GM19025 (cell line): ENCODE results near the gene SLC2A4RG.
A peak's percentile ranks its signal among the peaks of the same experiment; 100 is the strongest.

Source experiments
- ATAC-seq: cut with Tn5 transposase; IDR thresholded peaks from one replicate; pipeline ENCODE4 v1.9.1; 2021; ENCODE audit warnings: mild to moderate bottlenecking, low read depth, moderate library complexity; ENCODE audit not compliant: unreplicated experiment

SLC2A4RG gene

DNA sequence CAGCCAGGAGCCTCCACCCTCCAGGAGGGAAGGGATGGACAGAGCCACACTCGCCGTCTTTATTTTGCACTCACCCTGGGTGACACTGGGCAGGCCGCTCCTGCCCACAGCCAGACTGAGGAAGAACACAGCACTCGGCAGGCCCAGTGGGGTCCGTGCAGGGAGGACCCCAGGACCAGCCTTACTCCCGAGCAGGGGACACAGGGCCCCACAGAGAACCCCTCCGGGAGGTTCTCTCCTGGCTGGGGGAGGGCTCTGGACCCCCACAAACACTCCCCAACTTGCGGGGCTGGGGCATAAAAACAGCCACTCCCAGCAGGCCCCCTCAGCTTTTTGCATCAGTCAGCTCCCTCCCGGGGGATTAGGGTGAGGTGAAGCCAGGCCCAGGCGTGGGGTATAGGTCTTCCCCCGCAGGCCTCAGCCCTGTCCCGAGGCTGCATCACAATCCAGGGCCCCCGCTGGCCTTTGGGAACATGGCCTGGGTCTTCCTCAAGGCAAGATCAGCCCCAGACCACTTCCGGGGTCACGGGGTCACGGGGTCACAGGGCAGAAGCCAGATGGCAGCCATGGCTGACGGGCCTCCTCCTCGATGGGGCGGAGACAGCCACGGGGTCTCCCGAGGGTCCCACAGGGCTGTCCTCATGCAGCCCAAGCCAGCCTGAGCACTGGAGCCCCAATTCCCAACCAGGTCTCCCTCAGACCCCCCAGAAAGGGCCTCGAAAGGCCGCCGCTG lies 39.9 kb upstream of the SLC2A4RG start:
- ATAC-seq, result no peak

DNA sequence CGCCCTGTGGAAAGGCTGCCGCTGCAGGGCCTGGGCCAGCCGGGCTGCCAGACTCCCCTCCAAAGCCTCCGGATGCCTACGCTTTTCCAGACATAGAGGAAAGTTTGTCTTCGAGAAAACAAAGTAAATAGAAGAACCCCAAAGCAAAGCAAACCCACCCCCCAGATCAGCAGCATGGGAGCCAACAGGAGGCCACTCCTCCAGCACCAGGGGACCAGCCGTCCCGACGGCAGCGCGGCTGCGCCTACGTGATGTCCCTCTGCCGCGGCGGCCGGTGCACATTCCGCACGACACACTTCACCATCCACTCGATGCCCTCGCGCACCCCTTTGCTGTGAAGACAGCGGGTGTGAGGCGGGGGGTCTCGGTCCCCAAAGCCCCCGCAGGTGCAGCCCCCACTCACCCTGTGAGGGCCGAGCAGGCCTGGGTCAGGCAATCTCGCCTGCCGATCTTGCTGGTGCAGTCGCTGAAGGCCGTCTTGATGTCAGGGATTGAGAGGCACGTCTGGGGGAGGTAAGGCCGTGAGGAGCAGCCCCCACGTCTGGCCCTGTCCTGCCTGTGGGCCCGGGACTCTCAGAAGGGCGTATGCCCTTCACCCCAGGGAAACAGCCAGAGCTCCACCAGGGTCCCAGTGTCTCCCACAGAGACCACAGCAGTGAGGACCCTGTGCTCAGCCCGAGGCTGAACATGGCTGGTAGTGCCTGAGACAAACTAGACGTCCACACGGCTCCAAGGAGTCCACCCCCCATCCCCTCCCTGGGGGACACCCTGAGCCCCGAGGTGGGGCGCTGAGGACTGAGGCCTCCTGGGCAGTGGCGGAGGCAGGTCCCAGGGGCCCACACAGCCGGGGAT lies 39.2 kb upstream of the SLC2A4RG start:
- no peak for ATAC-seq

DNA sequence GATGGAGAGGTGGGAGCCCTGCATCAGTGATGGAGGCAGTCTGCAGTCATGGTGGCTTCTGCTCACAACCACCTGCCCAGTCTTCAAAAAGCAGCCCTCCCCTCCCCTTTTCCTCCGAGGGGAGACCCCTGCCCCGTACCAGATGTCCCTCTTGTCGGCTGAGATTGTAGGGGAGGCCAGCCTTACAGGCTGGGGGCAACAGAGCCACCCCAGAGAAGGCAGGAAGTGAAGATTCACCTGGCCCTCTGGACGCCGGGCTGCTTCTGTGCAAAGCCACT lies 38.6 kb upstream of the SLC2A4RG start:
- no peak for ATAC-seq

DNA sequence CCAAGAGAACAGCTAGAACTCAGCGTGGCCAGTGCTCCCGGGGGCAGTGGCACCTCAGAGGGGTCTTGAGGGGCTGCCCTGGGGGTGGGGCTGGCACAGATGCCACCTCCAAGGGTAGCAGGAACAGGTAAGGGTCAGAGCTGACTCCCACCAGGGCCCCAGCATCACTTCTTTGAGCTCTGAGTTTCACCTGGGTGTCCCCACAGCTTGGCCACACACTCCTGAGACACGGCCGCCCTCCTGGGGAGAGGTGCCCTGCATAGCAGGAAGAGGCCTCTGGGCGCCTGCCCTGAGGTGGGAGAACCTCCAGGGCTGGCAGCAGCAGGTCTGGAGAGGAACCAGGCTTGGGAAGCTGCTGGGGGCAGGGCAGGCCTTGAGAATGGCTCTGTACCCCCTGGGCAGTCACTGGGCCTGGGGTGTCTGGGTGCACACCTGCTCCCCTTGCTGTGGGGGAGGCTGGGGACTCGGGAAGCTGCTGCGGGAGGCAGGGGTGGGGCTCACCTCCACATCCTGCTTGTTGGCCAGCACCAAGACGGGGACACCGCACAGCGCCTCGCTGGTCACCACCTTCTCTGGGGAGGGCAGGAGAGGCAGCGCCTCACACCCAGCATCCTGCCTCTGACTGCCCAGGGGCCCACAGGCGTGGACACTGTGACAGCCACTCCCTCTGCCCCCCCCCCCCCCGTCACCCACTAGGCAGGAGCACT lies 38.1 kb upstream of the SLC2A4RG start:
- ATAC-seq, result no peak

DNA sequence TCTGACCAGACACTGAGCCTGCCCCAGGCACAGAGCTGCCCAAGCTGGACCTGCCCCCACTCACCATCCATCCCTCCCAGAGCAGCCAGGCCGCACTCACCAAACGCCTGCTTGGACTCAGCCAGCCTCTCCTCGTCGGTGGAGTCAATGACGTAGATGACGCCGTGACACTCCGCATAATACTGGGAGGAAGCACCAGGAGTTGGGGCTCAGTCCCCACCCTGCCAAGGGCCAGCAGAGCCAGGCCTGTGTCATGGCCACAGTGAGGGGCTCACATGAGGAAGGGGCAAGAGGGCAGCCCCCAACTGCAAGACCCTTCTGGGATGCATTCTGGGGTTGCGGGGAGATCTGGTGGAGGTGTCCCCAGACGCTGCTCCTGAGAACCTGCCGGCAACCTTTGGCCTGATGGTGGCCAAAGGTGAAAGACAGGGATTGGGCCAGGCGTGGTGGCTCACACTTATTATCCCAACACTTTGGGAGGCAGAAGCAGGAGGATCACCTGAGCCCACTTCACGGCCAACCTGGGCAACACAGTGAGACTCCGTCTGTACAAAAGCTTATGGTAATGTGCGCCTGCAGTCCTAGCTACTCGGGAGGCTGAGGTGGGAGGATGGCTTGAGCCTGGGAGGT lies 37.4 kb upstream of the SLC2A4RG start:
- ATAC-seq, result no peak

DNA sequence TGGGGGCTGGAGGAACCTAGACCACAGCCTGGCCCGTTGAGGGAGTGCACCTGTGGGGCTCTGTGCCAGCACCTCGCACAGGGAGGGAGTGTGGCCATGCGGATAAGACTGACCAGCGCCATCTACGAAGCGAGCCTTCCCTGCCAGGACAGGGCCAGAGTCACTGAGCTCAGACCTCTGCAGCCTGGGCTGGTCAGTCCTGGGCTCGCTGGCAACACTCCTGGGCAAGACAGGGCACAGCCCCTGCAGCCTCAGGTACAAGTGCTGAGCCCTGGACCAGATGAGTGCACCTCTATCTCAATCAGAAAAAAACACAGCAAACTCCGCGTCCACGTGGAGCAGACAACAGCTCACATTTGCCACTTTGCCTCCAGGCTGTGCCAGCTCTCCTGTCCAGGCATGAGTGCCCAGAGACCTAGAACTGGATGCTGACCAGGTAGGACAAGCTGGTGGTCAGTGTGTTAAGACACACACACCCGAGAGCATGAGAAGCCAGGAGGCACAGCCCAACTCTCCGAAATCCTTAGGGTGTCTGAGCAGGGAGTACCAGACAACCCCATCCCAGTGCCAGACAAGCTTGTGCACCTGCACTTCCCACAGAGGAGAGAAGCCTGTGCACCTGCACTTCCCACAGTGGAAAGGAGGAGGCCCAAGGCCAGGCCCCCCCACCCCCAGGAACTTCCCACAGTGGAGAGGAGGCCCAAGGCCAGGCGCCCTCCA lies 36.7 kb upstream of the SLC2A4RG start:
- no peak for ATAC-seq

DNA sequence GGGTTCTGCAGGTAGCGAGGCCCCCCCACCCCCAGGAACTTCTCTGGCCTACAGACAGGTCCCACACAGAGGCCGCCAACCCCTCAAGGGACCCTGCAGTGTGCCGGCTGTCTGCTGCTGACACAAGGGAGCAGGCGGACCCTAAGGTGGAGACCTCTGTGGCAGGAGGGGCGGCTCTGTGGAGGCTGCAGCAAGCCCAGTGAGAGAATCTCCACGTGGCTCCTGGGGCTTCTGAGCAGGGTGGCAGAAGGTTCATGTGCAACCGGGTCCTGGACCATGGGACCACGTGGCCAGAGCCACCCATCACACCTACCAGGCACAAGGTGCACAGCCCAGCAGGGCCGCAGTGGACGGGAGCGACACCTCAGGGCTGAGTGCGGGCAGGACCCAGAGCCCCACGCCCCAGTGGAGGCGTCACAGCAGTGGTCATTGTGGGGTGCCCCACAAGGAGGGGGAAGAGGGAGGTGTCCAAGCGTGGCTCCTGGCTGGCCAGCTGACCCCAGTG lies 36.1 kb upstream of the SLC2A4RG start:
- ATAC-seq, result no peak

DNA sequence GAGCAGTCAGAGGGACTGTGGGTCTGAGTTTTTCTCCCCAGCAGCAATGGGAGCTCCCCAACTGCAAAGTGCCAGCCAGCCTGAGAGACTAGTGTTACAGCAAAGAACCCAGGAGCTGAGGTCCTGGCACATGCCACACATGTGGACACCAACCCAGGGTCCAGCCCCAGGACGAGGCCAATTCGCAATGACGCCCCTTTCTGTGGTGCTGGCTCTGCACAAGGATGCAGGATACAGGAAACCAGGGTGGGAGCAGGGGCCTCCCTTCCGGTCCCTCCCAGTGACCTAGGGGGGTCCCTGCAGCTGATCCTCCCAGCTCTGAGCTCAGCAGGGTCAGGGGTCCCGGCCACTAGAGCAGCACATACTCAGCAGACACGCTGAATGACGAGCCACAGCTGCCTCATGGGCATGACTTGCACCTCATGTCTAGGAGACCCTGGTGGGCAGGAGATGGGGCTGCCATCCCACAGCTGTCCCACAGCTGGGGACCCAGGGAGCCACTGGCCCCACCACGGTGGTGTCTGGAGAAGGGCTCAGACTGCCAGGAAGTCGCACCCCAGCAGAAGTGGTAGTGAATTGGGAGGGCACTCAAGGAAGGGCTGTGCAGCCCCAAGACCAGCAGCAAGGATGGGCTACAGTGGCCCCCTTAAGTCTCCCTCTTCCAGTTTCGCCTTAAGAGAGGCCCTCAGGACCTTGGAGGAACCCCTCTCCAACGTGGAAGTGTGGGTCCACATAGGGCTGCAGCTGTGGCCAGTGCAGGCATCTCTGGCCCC lies 35.4 kb upstream of the SLC2A4RG start:
- no peak for ATAC-seq

DNA sequence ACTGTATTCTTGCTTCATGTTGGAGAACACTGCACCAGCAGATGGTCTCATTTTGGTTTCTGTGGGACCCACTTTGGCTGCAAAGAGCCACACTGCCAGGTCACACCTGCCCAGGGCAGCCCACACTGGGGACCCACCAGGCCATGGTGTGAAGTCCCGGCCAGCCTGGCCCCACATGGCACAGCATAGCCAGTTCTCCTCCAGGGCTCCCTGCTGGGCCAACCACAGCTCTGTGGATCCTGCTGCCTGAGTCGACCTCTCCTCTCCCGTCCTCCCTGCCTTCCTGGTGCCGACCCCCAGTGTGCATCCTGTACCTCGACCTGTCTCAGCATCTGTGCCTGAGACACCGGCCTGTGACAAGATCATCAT lies 34.8 kb upstream of the SLC2A4RG start:
- no peak for ATAC-seq

DNA sequence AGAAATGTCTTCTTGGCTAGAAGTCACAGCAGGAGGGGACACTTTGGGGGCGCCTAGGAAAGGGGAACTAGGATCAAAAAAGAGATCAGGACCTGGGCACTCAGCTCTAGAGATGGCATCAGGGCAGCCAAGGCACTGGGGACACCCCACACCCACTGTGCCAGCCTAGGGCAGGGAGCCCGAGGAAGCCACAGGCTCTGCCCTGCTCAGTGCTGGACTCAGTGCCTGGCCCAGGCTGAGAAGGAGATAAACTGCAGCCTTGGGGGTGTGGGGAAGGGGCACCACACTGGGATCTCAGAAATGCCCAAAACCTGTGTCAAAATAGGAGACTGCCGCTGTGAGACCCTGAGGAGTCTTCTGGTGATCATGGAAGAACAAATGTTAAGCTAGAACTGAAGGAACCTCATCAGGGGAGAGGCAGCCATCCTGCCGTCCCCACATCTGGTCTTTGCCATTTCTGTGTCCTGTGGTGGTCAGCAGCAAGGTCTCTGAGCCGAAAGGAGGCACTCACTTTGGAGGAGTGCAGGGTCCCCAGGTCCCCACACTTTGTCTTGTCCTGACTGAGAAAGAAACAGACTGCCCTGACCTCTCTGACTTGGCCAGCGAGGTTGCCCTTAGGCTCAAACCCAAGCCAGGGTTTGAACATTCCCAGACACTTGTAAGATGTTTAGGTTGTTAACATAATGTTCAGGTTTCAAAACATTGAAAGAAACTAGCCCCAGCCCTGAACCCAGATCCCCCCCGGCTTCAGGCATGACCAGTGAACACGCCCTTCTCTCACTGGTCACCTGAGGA lies 34.1 kb upstream of the SLC2A4RG start:
- ATAC-seq, result no peak

DNA sequence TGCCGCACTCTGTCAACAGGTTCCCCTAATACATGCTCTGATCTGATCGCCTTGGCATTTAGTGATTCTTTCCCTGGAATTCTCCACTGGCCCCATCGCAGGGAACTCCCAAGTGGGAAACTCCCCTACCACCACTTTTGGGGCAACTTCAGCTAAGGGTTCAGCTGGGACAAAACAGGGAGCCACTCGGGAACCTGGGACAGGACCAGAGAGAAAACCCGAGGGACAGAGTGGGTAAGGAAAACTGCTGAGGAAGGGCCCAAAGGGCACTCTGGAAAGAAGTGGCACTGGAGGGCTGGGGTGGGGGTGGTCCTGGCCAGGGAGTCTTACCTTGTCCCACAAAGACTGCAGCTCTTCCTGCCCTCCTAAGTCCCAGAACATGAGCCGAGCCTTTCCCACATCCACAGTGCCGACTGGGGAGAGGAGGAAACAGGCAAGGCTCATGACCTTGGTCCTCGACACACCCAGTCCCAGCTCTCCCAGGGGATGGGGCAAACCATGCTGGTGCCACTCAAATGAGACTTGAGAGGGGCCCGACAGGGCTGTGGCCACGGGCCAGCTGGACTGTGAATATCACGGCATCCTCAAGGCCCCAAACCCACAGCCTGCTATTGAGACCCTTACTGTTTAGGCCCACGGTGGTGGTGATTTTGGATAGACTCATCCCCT lies 33.4 kb upstream of the SLC2A4RG start:
- ATAC-seq, result no peak

DNA sequence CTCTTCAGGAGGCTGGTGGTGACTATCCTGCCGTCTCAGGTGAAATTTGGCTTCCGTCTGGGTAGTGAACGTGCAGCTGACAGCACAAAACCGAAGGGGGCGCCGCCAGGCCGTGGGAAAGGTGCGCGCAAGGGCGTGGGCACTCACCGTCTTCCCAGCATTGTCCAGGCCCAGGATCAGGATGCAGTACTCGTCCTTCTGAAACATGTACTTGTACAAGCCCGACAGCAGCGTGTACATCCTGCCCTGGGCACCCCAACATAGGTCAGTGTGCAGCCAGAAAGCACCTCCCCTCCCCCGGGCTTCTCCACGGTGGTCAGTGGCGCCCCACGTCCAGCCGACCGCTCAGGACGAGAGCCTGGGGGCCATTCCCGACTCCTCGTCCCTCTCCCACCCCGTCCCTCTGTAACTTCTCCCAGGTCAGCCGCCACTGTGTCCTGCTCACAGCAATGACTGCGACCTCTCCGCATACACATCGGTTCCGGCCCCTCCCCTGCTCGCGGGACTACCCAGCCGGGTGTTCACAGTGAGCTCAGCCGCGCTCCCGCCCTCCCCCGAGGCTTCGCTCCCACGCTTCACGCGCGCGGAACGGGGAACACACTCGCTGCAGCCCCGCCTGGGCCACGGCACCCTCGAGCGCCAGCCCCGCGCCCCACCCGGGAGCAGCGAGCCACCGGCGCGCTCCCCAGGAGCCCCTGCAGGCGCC lies 32.6 kb upstream of the SLC2A4RG start:
- peak; percentile 29 for ATAC-seq

DNA sequence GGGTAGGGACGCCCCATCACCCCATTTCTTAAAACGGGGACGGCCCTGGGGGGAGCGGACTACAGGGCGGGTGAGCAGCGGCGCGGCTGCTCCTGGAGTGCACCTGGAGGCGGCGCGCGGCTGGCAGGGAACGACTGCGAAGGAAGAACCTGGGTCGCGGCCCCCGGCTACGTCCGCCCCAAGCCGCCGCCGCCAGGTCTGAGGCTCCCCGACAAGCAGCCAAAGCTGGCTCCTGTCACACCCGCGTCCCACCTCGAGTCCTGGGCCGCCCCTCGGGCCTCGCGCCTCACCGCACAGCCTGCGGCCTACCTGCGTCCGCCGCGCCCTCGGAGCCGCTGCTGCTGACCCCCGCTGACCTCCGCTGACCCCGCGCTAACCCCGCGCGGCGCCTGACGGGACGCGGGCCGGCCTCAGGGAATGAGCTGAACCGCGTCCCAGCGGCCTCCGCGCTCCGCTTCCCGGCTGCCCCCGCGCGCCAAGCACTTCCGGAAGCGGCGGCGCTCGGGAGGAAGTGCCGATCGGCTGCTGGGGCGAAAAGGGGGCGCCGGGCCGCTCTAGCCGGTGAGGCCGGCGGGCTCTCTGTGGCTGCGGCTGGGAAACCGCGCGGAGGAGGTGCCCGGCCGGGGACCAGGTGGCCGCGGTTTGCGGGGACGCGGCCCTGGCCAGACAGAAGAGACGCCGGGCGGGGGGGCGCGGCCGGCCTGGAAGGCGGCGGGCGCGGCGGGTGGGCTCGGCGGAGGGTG lies 31.8 kb upstream of the SLC2A4RG start, which contains the start of the genes ARFRP1 and ZGPAT:
Gene ARFRP1, minus strand, starts transcription at position 419 of the 743 bp plus-strand sequence. CDS start 885 bp downstream, outside the sequence.
Gene ZGPAT, plus strand, starts transcription at position 482 of the 743 bp plus-strand sequence. CDS start 542 bp downstream, outside the sequence.
- peak; percentile 64 for ATAC-seq

DNA sequence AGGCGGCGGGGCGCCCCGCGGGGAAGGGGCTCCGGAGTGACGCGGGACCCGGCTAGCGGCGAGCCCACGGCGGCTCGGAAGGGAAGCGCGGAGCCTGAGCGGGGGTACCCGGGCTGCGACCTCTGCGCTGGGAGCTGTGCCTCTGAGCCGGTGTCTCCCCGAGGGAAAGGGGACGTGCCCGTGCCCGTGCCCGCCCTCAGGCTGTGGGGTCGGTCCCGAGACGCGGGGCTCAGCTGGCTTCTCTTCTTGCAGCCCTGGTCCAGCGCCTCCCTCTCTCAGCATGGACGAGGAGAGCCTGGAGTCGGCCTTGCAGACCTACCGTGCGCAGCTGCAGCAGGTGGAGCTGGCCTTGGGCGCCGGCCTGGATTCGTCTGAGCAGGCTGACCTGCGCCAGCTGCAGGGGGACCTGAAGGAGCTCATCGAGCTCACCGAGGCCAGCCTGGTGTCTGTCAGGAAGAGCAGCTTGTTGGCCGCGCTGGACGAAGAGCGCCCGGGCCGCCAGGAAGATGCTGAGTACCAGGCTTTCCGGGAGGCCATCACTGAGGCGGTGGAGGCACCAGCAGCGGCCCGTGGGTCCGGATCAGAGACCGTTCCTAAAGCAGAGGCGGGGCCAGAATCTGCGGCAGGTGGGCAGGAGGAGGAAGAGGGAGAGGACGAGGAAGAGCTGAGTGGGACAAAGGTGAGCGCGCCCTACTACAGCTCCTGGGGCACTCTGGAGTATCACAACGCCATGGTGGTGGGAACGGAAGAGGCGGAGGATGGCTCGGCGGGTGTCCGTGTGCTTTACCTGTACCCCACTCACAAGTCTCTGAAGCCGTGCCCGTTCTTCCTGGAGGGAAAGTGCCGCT lies 31.1 kb upstream of the SLC2A4RG start:
- ATAC-seq, result peak; percentile 2

DNA sequence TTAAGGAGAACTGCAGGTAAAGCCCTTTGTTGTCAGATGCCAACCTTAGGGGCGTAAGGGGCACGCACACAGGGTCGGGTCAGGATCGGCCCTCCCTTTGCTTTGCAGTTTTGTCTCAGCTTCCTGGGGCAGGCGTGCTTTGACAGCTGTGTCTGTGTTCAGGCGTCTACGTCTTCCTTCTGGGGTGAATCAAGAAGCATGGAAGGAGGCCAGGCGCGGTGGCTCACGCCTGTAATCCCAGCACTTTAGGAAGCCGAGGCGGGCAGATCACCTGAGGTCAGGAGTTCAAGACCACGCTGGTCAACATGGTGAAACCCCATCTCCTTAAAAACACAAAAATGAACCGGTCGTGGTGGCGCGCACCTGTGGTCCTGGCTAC lies 30.4 kb upstream of the SLC2A4RG start:
- ATAC-seq, result no peak
